ENCODE measurements around the gene RAB23.

DNA sequence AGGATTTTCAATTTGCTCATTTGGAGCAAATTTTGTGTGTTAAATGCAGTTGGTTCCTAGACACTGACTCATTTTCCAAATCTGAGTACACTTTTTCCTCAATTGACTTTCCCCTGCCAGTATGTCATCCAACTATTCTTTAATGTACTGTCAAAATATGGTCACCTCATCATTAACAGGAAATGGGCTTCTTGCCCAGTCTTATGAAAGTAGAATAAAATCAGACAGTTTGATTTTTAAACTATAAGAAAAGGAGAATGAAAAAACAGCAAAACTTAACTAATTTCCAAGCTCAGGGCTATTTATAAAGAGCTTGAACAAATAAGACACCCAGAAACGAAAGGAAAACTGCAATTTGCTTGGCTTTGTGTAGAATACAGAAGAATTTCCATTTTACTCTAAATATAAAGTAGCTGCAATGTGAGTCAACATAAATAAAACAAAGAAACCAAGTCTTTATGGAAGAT is 43.7 kb upstream of the RAB23 start:
- TF ChIP-seq, protein P1, sequence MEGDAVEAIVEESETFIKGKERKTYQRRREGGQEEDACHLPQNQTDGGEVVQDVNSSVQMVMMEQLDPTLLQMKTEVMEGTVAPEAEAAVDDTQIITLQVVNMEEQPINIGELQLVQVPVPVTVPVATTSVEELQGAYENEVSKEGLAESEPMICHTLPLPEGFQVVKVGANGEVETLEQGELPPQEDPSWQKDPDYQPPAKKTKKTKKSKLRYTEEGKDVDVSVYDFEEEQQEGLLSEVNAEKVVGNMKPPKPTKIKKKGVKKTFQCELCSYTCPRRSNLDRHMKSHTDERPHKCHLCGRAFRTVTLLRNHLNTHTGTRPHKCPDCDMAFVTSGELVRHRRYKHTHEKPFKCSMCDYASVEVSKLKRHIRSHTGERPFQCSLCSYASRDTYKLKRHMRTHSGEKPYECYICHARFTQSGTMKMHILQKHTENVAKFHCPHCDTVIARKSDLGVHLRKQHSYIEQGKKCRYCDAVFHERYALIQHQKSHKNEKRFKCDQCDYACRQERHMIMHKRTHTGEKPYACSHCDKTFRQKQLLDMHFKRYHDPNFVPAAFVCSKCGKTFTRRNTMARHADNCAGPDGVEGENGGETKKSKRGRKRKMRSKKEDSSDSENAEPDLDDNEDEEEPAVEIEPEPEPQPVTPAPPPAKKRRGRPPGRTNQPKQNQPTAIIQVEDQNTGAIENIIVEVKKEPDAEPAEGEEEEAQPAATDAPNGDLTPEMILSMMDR (IDR thresholded peaks at IDR 0.05 in 2 of 3, conservative IDR thresholded peaks at IDR 0.05 in 1 of 3; ENCODE audit: borderline replicate concordance in 1 of 3, insufficient read depth in 1 of 3, low read depth in 2 of 3, low read length in 2 of 3): no peak
- TF ChIP-seq CEBPB (IDR thresholded peaks at IDR 0.05; ENCODE audit: low read depth) (no peak), TCF7L2 (IDR thresholded peaks at IDR 0.05; ENCODE audit: borderline replicate concordance, extremely low read depth, insufficient read depth, insufficient read length) (no peak), EZH2 (IDR thresholded peaks at IDR 0.05) (no peak)

All from HCT116 (cell line).